K562 (cell line): ENCODE results near the gene AGO4. TPM values are rescaled to one million over a fixed set of nuclear protein-coding genes. Genes with fewer than 3 reads are reported as not detected.

Source experiments
- CLOCK ChIP-seq: fragments of 250-450 bp; sonication (Bioruptor Pico); IDR thresholded peaks from 2 replicates; pipeline ENCODE4 v1.4.0; 2020; ENCODE audit warnings: mild to moderate bottlenecking, moderate library complexity, borderline replicate concordance
- CXXC5 ChIP-seq: fragments of 250-450 bp; sonication (Bioruptor Pico); IDR thresholded peaks from 2 replicates; pipeline ENCODE4 v1.8.0; 2022; ENCODE audit warnings: inconsistent platforms, mild to moderate bottlenecking, moderate library complexity
- E2F6 ChIP-seq, 2 experiments: IDR thresholded peaks; 2 replicates each; pipeline ENCODE4 v1.6.1; 2011; ENCODE audit warnings: borderline replicate concordance in 1 of 2, control low read depth in 1 of 2, low read depth in 1 of 2, low read length in 1 of 2, mild to moderate bottlenecking in 1 of 2, mixed read lengths in 1 of 2, moderate library complexity in 1 of 2; ENCODE audit not compliant: insufficient read depth in 1 of 2, insufficient read length in 1 of 2, poor library complexity in 1 of 2, severe bottlenecking in 1 of 2; ENCODE audit errors: extremely low read depth in 1 of 2
- HEY1 ChIP-seq: fragments of 250-450 bp; sonication (Bioruptor Pico); IDR thresholded peaks from 2 replicates; pipeline ENCODE4 v1.5.0; 2020; ENCODE audit warnings: mild to moderate bottlenecking, moderate library complexity, borderline replicate concordance
- IRF2 ChIP-seq: sonication (generic); formaldehyde crosslinking; IDR thresholded peaks from 2 replicates; pipeline ENCODE4 v1.8.1; 2022; ENCODE audit warnings: mild to moderate bottlenecking, missing genetic modification reagents
- IRF9 ChIP-seq: fragments of 450-650 bp; IDR thresholded peaks from 2 replicates; pipeline ENCODE4 v1.6.1; 2016; ENCODE audit warnings: missing biosample characterization, missing genetic modification characterization
- NFXL1 ChIP-seq: fragments of 450-650 bp; formaldehyde crosslinking; IDR thresholded peaks from 2 replicates; pipeline ENCODE4 v1.4.0; 2021; ENCODE audit warnings: mild to moderate bottlenecking
- OTX1 ChIP-seq: fragments of 450-650 bp; formaldehyde crosslinking; IDR thresholded peaks from 2 replicates; pipeline ENCODE4 v1.4.0; 2022; ENCODE audit warnings: mild to moderate bottlenecking
- RFX5 ChIP-seq: IDR thresholded peaks from 2 replicates; pipeline ENCODE4 v1.6.1; 2011; ENCODE audit warnings: low read depth, mild to moderate bottlenecking, improper control_type of control experiment, low read length
- SAFB ChIP-seq: fragments of 200-400 bp; formaldehyde crosslinking; IDR thresholded peaks from 2 replicates; pipeline ENCODE4 v1.6.1; 2017; ENCODE audit warnings: low read depth, low read length, borderline replicate concordance
- SIRT6 ChIP-seq: IDR thresholded peaks from one replicate; pipeline ENCODE4 v1.6.1; 2012; ENCODE audit warnings: low read depth, mild to moderate bottlenecking, control low read depth, inconsistent platforms, low read length, moderate library complexity
- SMAD2 ChIP-seq: fragments of 150-350 bp; IDR thresholded peaks from 2 replicates; pipeline ENCODE4 v1.6.1; 2014; ENCODE audit warnings: low read depth, mild to moderate bottlenecking, low read length
- SUPT5H ChIP-seq: fragments of 450-650 bp; IDR thresholded peaks from 2 replicates; pipeline ENCODE4 v1.6.1; 2016
- TFAP4 ChIP-seq: sonication (generic); formaldehyde crosslinking; IDR thresholded peaks from 2 replicates; pipeline ENCODE4 v1.8.0; 2022; ENCODE audit warnings: missing genetic modification reagents, mild to moderate bottlenecking, moderate library complexity, borderline replicate concordance
- polyA plus RNA-seq, 8 experiments: library from polyadenylated mRNA; depleted of rRNA in 4 of 8; stranded (reverse) in 5 of 8; unstranded in 3 of 8; fragments of >200 nt; fragmentation: Nextera tagmentation in 2 of 8; fragmentation: Illumina TruSeq in 1 of 8; extraction: Ambion mirVana in 2 of 8; extraction: Trizol in 1 of 8; gene quantifications; 2 replicates each; pipeline versions ENCODE4 v1.2.1 to v1.2.3, GENCODE V29; 2011 to 2014; ENCODE audit warnings: inconsistent platforms in 1 of 8, missing spikeins in 1 of 8
- total RNA-seq, 7 experiments: library from RNA; depleted of rRNA in 6 of 7; stranded (reverse); fragments of >200 nt in 6 of 7; fragmentation: Illumina TruSeq in 2 of 7; extraction: Trizol in 2 of 7; gene quantifications; 2 replicates each; pipeline versions ENCODE4 v1.2.1 to v1.2.3, GENCODE V29; 2011 to 2021; ENCODE audit warnings: low replicate concordance in 1 of 7

The AGO4 gene
- total and polyA plus RNA-seq, 9 of the 15 experiments (the other 6 are each of a cell fraction or from before 2014, with no cell fraction given): 1.3 to 10.5 (median 6.5) TPM

GRCh38 chr1:35788139-35788538, 19.7 kb upstream of the AGO4 start (continued):
- TF ChIP-seq TFAP4 (CRISPR knock-in tag) (no peak), SAFB (no peak), OTX1 (no peak), CLOCK (no peak), SIRT6 (no peak), IRF2 (CRISPR knock-in tag) (no peak), SMAD2 (no peak), RFX5 (no peak), SUPT5H (no peak), E2F6 (IDR thresholded peaks at IDR 0.05; ENCODE audit: borderline replicate concordance in 1 of 2, extremely low read depth in 1 of 2, insufficient read depth in 1 of 2, insufficient read length in 1 of 2, low read depth in 1 of 2, low read length in 1 of 2, poor library complexity in 1 of 2, severe bottlenecking in 1 of 2) (no peak), CXXC5 (CRISPR knock-in tag) (no peak), NFXL1 (CRISPR knock-in tag) (no peak), HEY1 (CRISPR knock-in tag) (no peak), IRF9 (tag) (no peak)
